AG09309 (cell line): ENCODE measurements around the gene SLC10A1.

ENCODE experiments used
- DNase-seq: peaks from one replicate; pipeline ENCODE4 v3.0.0-alpha.2; 2010; ENCODE audit warnings: low read depth
- H3K4me3 ChIP-seq: 2 replicates; pipeline ENCODE4 v1.5.1; 2011; ENCODE audit warnings: mild to moderate bottlenecking, low read depth, low read length, moderate library complexity; ENCODE audit not compliant: control insufficient read depth
- TF ChIP-seq, protein P1 (sequence below): IDR thresholded peaks from 2 replicates; pipeline ENCODE4 v1.5.1; 2011; ENCODE audit warnings: mild to moderate bottlenecking, low read depth, low read length, inconsistent platforms; ENCODE audit not compliant: insufficient read depth, control insufficient read depth; ENCODE audit errors: missing control alignments

The SLC10A1 gene

DNA sequence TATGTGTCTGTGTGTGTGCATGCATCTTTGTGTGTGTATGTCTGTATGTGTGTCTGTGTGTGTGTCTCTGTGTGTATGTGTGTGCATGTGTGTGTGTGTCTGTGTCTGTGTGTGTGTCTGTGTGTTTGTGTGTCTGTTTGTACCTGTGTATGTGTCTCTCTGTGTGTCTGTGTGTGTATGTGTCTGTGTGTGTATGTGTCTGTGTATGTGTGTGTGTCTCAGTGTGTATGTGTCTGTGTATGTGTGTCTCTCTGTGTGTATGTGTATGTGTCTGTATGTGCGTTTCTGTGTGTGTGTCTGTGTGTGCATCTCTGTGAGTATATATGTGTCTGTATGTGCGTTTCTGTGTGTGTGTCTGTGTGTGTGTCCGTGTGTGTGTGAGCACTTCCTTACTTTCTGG, 42.6 kb upstream of the SLC10A1 start:
- TF ChIP-seq, protein P1, sequence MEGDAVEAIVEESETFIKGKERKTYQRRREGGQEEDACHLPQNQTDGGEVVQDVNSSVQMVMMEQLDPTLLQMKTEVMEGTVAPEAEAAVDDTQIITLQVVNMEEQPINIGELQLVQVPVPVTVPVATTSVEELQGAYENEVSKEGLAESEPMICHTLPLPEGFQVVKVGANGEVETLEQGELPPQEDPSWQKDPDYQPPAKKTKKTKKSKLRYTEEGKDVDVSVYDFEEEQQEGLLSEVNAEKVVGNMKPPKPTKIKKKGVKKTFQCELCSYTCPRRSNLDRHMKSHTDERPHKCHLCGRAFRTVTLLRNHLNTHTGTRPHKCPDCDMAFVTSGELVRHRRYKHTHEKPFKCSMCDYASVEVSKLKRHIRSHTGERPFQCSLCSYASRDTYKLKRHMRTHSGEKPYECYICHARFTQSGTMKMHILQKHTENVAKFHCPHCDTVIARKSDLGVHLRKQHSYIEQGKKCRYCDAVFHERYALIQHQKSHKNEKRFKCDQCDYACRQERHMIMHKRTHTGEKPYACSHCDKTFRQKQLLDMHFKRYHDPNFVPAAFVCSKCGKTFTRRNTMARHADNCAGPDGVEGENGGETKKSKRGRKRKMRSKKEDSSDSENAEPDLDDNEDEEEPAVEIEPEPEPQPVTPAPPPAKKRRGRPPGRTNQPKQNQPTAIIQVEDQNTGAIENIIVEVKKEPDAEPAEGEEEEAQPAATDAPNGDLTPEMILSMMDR: no peak
- no peak overlapping the region for H3K4me3 ChIP-seq
- no peak for DNase-seq

DNA sequence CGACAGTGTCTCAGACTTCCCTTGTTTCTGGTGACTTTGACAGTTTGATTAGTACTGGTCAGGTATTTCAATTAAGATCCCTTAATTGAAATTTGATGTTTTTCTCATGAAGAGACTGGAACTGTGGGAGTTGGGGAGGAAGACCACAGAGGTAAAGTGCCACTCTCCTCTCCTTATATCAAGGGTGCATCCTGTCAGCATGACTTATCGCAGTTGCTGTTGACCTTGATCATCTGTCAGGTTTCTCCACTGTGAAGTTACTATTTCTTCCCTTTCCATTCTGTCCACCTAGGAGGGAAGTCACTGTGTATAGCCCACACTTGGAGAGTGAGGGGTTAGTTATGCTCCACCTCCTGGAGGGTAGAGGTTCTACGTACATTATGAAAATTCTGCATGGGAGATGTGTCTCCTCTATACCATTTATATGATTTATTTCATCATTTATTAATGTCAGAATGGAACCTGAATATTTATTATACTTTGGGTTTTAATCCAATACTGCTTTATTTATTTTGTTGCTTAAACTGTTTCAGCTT, 41.9 kb upstream of the SLC10A1 start:
- TF ChIP-seq, protein P1: no peak
- H3K4me3 ChIP-seq: no peak overlapping the region
- DNase-seq: no peak

DNA sequence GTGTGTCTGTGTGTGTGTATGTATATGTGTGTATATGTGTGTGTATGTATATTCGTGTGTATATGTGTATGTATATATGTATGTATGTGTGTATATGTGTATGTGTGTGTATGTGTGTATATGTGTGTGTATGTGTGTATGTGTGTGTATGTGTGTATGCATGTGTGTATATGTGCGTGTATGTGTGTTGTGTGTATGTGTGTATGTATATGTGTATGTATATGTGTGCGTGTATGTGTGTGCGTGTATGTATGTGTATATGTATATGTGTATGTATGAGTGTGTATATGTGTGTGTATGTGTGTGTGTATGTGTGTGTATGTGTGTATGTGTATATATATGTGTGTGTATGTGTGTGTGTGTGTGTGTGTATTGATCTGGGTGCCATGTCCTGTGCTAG, 31.8 kb upstream of the SLC10A1 start:
- TF ChIP-seq, protein P1: no peak
- DNase-seq: no peak
- H3K4me3 ChIP-seq: no peak overlapping the region

DNA sequence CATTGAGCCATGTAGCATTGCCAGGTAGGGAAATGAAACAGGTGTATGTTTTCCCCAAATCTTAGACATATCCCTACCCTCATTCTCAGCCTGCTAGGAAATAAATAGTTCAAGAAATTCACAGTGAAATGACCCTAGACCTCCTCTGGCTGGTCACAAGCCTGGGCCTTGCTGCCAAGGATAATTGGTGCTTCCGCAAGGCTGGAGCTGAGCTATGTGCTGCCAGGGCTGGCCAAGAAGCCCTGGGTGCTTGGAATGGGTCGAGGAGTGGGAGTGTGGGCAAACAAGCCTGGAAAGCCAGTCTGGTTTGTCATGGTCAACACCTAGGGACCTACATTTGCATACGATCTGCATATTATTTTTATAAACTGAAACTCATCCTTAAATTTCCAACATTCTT, 31.3 kb upstream of the SLC10A1 start:
- TF ChIP-seq, protein P1: no peak
- DNase-seq: no peak
- no peak overlapping the region for H3K4me3 ChIP-seq

DNA sequence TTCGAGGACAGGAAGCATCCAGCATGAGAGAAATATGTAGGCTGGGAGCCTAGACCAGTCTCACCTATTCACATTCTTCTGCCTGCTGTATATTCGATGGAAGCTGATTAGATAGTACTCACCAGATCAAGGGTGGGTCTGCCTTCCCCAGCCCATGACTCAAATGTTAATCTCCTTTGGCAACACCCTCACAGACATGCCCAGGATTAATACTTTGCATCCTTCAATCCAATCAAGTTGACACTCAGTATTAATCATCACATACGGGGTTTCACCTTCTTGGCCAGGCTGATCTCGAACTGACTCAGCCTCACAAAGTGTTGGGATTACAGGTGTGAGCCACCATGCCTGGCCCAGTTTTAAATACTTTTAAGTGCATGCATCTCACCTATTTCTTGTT, 30.5 kb upstream of the SLC10A1 start:
- H3K4me3 ChIP-seq: no peak overlapping the region
- DNase-seq: no peak
- TF ChIP-seq, protein P1: no peak

DNA sequence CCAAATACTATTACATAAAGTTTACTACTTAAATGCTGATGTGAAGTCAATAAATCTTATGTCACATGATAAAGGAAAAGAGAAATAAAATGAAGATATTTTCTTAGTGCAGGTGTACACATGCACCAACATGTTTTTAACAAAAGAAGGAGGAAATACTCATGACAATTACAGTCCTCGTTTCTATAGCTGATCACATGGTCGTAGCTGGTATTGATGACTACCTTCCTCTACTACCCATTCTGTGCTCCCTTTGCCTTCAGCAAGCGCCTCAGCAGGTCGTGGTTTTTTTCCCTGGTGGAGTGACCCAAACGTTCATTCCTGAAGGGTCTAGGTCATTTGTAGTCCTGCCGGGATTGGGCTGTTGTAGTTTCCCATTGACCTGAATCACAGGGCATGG, 25.4 kb upstream of the SLC10A1 start:
- no peak for DNase-seq
- TF ChIP-seq, protein P1: no peak
- no peak overlapping the region for H3K4me3 ChIP-seq

DNA sequence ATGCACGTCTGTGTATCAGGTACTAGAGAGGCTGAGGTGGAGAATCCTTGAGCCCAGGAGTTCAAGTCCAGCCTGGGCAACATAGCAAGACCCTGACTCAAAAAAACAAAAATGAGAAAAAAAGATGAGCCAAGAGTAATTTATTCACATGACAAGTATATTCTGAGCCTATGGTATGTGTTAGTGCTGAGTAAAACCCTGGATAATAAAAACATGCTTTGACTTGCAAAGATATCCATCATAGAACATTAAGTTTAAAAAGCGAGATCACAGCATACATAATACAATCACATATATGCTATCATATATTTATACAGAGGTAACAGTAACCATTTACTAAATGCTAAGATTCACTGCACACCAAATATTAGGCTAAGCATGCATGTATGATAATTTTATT, 23.9 kb upstream of the SLC10A1 start:
- H3K4me3 ChIP-seq: no peak overlapping the region
- DNase-seq: no peak
- TF ChIP-seq, protein P1: no peak
